ENCODE data around the gene MEX3C.

MEX3C gene

GRCh38 chr18:51146909-51147308, 50.6 kb downstream of the MEX3C start:
- DNase-seq (ENCODE audit: low spot score) (no peak), ATAC-seq (ENCODE audit: low read depth) (no peak)
- H3K36me3 ChIP-seq (ENCODE audit: low read depth) = no peaks in the 10 kb centered on the region
- no peak overlapping the region for H3K4me3 ChIP-seq (ENCODE audit: severe bottlenecking)
- no peak for TF ChIP-seq CTCF (IDR thresholded peaks at IDR 0.05; ENCODE audit: poor library complexity, severe bottlenecking)
- no peaks in the 10 kb centered on the region for H3K27me3 ChIP-seq (ENCODE audit: insufficient read depth, poor library complexity, severe bottlenecking)
- no peak overlapping the region for H3K27ac ChIP-seq (ENCODE audit: poor library complexity, severe bottlenecking)
- H3K9me3 ChIP-seq (ENCODE audit: severe bottlenecking) = no peaks in the 10 kb centered on the region
- H3K4me1 ChIP-seq (ENCODE audit: insufficient read depth, poor library complexity, severe bottlenecking) = peaks cover 4% of the 10 kb centered on the region

GRCh38 chr18:51138936-51139335, 58.5 kb downstream of the MEX3C start:
- no peaks in the 10 kb centered on the region for H3K9me3 ChIP-seq (ENCODE audit: severe bottlenecking)
- no peak overlapping the region for H3K27ac ChIP-seq (ENCODE audit: poor library complexity, severe bottlenecking)
- ATAC-seq (ENCODE audit: low read depth) (no peak), DNase-seq (ENCODE audit: low spot score) (no peak)
- peaks cover 21% of the 10 kb centered on the region for H3K4me1 ChIP-seq (ENCODE audit: insufficient read depth, poor library complexity, severe bottlenecking)
- no peaks in the 10 kb centered on the region for H3K36me3 ChIP-seq (ENCODE audit: low read depth)
- no peaks in the 10 kb centered on the region for H3K27me3 ChIP-seq (ENCODE audit: insufficient read depth, poor library complexity, severe bottlenecking)
- H3K4me3 ChIP-seq (ENCODE audit: severe bottlenecking) = no peak overlapping the region
- no peak for TF ChIP-seq CTCF (IDR thresholded peaks at IDR 0.05; ENCODE audit: poor library complexity, severe bottlenecking)

GRCh38 chr18:51137891-51138290, 59.6 kb downstream of the MEX3C start:
- ATAC-seq (ENCODE audit: low read depth) = no peak
- H3K4me3 ChIP-seq (ENCODE audit: severe bottlenecking) = no peak overlapping the region
- no peaks in the 10 kb centered on the region for H3K9me3 ChIP-seq (ENCODE audit: severe bottlenecking)
- DNase-seq (ENCODE audit: low spot score) = no peak
- H3K27ac ChIP-seq (ENCODE audit: poor library complexity, severe bottlenecking) = no peak overlapping the region
- no peaks in the 10 kb centered on the region for H3K36me3 ChIP-seq (ENCODE audit: low read depth)
- H3K27me3 ChIP-seq (ENCODE audit: insufficient read depth, poor library complexity, severe bottlenecking) = no peaks in the 10 kb centered on the region
- peaks cover 26% of the 10 kb centered on the region for H3K4me1 ChIP-seq (ENCODE audit: insufficient read depth, poor library complexity, severe bottlenecking)
- no peak for TF ChIP-seq CTCF (IDR thresholded peaks at IDR 0.05; ENCODE audit: poor library complexity, severe bottlenecking)

GRCh38 chr18:51137026-51137729, 60.3 kb downstream of the MEX3C start:
- no peaks in the 10 kb centered on the region for H3K27me3 ChIP-seq (ENCODE audit: insufficient read depth, poor library complexity, severe bottlenecking)
- peaks cover 26% of the 10 kb centered on the region for H3K4me1 ChIP-seq (ENCODE audit: insufficient read depth, poor library complexity, severe bottlenecking)
- no peak for TF ChIP-seq CTCF (IDR thresholded peaks at IDR 0.05; ENCODE audit: poor library complexity, severe bottlenecking)
- H3K36me3 ChIP-seq (ENCODE audit: low read depth) = no peaks in the 10 kb centered on the region
- ATAC-seq (ENCODE audit: low read depth) = no peak
- no peak overlapping the region for H3K4me3 ChIP-seq (ENCODE audit: severe bottlenecking)
- H3K27ac ChIP-seq (ENCODE audit: poor library complexity, severe bottlenecking) = no peak overlapping the region
- H3K9me3 ChIP-seq (ENCODE audit: severe bottlenecking) = no peaks in the 10 kb centered on the region
- no peak for DNase-seq (ENCODE audit: low spot score)

- peak; percentile 31 for TF ChIP-seq CTCF (IDR thresholded peaks at IDR 0.05; ENCODE audit: poor library complexity, severe bottlenecking)
- Histone ChIP-seq H3K9me3 (ENCODE audit: severe bottlenecking) (no peaks in the 10 kb centered on the region), H3K36me3 (ENCODE audit: low read depth) (no peaks in the 10 kb centered on the region), H3K4me1 (ENCODE audit: insufficient read depth, poor library complexity, severe bottlenecking) (peaks cover 26% of the 10 kb centered on the region), H3K27me3 (ENCODE audit: insufficient read depth, poor library complexity, severe bottlenecking) (no peaks in the 10 kb centered on the region), H3K27ac (ENCODE audit: poor library complexity, severe bottlenecking) (peak overlapping the region; percentile 85), H3K4me3 (ENCODE audit: severe bottlenecking) (no peak overlapping the region)
- ATAC-seq (ENCODE audit: low read depth) = peak; percentile 62
- DNase-seq (ENCODE audit: low spot score) = no peak
Observed at GRCh38 chr18:51135795-51136194, 61.7 kb downstream of the MEX3C start.
